Neural progenitor cell (in vitro differentiated cells): ENCODE data around the gene SPOCD1. TPM values are rescaled to one million over a fixed set of nuclear protein-coding genes. Genes with fewer than 3 reads are reported as not detected.
A peak's percentile ranks its signal among the peaks of the same experiment; 100 is the strongest.

Source experiments
- DNase-seq: peaks from one replicate; pipeline ENCODE4 v3.0.0-alpha.2; 2016; ENCODE audit warnings: low spot score
- H2AFZ ChIP-seq: fragments of 200-600 bp; sonication (generic); replicated peaks from 2 replicates; pipeline ENCODE4 v1.6.1; 2016; ENCODE audit warnings: antibody characterized with exemption
- H3F3A ChIP-seq: fragments of 200-600 bp; sonication (generic); 2 replicates; pipeline ENCODE4 v1.6.1; 2016; ENCODE audit warnings: antibody characterized with exemption, low read depth
- H3K27ac ChIP-seq: fragments of 200-600 bp; sonication (generic); 2 replicates; pipeline ENCODE4 v1.5.1; 2016; ENCODE audit warnings: mild to moderate bottlenecking
- H3K27me3 ChIP-seq: fragments of 200-600 bp; sonication (generic); 2 replicates; pipeline ENCODE4 v1.6.1; 2016; ENCODE audit warnings: mild to moderate bottlenecking, moderate library complexity
- H3K36me3 ChIP-seq: fragments of 200-600 bp; sonication (generic); 2 replicates; pipeline ENCODE4 v1.5.1; 2016
- H3K4me1 ChIP-seq: fragments of 200-600 bp; sonication (generic); 2 replicates; pipeline ENCODE4 v1.6.1; 2016; ENCODE audit warnings: mixed run types
- H3K4me2 ChIP-seq: fragments of 200-600 bp; sonication (generic); 2 replicates; pipeline ENCODE4 v1.6.1; 2016
- H3K4me3 ChIP-seq: fragments of 200-600 bp; sonication (generic); 2 replicates; pipeline ENCODE4 v1.5.1; 2016
- H3K79me2 ChIP-seq: fragments of 200-600 bp; sonication (generic); 2 replicates; pipeline ENCODE4 v1.6.1; 2016; ENCODE audit warnings: low read depth
- H3K9ac ChIP-seq: fragments of 200-600 bp; sonication (generic); 2 replicates; pipeline ENCODE4 v1.6.1; 2016
- H3K9me3 ChIP-seq: fragments of 200-600 bp; sonication (generic); 2 replicates; pipeline ENCODE4 v1.5.1; 2016; ENCODE audit warnings: low read depth
- H4K20me1 ChIP-seq: fragments of 200-600 bp; sonication (generic); 2 replicates; pipeline ENCODE4 v1.6.1; 2016; ENCODE audit warnings: low read depth
- H3K27ac Mint-ChIP-seq: 3 replicates; pipeline ENCODE4 v1.8.0; 2021; ENCODE audit warnings: mixed read lengths
- H3K27me3 Mint-ChIP-seq: 2 replicates; pipeline ENCODE4 v1.8.0; 2022; ENCODE audit warnings: low read depth, mild to moderate bottlenecking, inconsistent platforms, moderate library complexity, mixed read lengths; ENCODE audit not compliant: insufficient read depth
- H3K36me3 Mint-ChIP-seq: 3 replicates; pipeline ENCODE4 v1.8.0; 2021; ENCODE audit warnings: mixed read lengths
- H3K4me1 Mint-ChIP-seq: 3 replicates; pipeline ENCODE4 v1.8.0; 2021; ENCODE audit warnings: mixed read lengths
- H3K4me3 Mint-ChIP-seq: 3 replicates; pipeline ENCODE4 v1.8.0; 2021; ENCODE audit warnings: mild to moderate bottlenecking, moderate library complexity, mixed read lengths
- H3K9me3 Mint-ChIP-seq: 3 replicates; pipeline ENCODE4 v1.8.0; 2020; ENCODE audit warnings: mixed read lengths
- CTCF ChIP-seq: fragments of 200-600 bp; sonication (generic); IDR thresholded peaks from 2 replicates; pipeline ENCODE4 v1.5.1; 2017; ENCODE audit warnings: antibody characterized with exemption, mild to moderate bottlenecking
- EZH2 ChIP-seq: fragments of 200-600 bp; sonication (generic); IDR thresholded peaks from 2 replicates; pipeline ENCODE4 v1.6.1; 2017; ENCODE audit warnings: antibody characterized with exemption, mild to moderate bottlenecking, moderate library complexity
- EZH2phosphoT487 ChIP-seq: fragments of 200-600 bp; sonication (generic); IDR thresholded peaks from 2 replicates; pipeline ENCODE4 v1.6.1; 2017; ENCODE audit warnings: antibody characterized with exemption
- total RNA-seq: library from RNA; depleted of rRNA; stranded (reverse); fragments of >200 nt; gene quantifications from 2 replicates; pipeline ENCODE4 v1.2.3, GENCODE V29; 2015; ENCODE audit warnings: low replicate concordance

SPOCD1 gene
- total RNA-seq, 1 donor from 2014 or later: 1.4 TPM

GRCh38 chr1:31811605-31812004 lies 4.2 kb downstream of the SPOCD1 start:
- no peak overlapping the region for H3K27ac ChIP-seq
- H3K4me3 ChIP-seq: no peak overlapping the region
- no peaks in the 10 kb centered on the region for H3K79me2 ChIP-seq
- no peaks in the 10 kb centered on the region for H4K20me1 ChIP-seq
- no peak overlapping the region for H3K27ac Mint-ChIP-seq
- H3K4me3 Mint-ChIP-seq: no peak overlapping the region
- no peak overlapping the region for H3K9ac ChIP-seq
- H3K4me2 ChIP-seq: no peak overlapping the region
- peaks cover 2% of the 10 kb centered on the region for H3K9me3 Mint-ChIP-seq
- DNase-seq: peak; percentile 92
- no peaks in the 10 kb centered on the region for H3K36me3 ChIP-seq
- H3K4me1 ChIP-seq: no peaks in the 10 kb centered on the region
- H3K9me3 ChIP-seq: no peaks in the 10 kb centered on the region
- TF ChIP-seq EZH2 (no peak), EZH2phosphoT487 (no peak), CTCF (no peak)
- H3K27me3 Mint-ChIP-seq: peaks cover 7% of the 10 kb centered on the region
- no peaks in the 10 kb centered on the region for H3K36me3 Mint-ChIP-seq
- H3K27me3 ChIP-seq: no peaks in the 10 kb centered on the region
- peaks cover 5% of the 10 kb centered on the region for H3F3A ChIP-seq
- no peak overlapping the region for H2AFZ ChIP-seq
- H3K4me1 Mint-ChIP-seq: peaks cover 19% of the 10 kb centered on the region

- Mint-ChIP-seq H3K9me3 (peaks cover 2% of the 10 kb centered on the region), H3K4me1 (peaks cover 14% of the 10 kb centered on the region), H3K4me3 (no peak overlapping the region), H3K27me3 (peaks cover 4% of the 10 kb centered on the region), H3K27ac (no peak overlapping the region), H3K36me3 (no peaks in the 10 kb centered on the region)
- DNase-seq: no peak
- TF ChIP-seq CTCF (no peak), EZH2phosphoT487 (no peak), EZH2 (no peak)
- H3K9ac ChIP-seq: no peak overlapping the region
- no peaks in the 10 kb centered on the region for H3K4me1 ChIP-seq
- H2AFZ ChIP-seq: no peak overlapping the region
- peaks cover 5% of the 10 kb centered on the region for H3F3A ChIP-seq
- H3K79me2 ChIP-seq: no peaks in the 10 kb centered on the region
- H3K27ac ChIP-seq: no peak overlapping the region
- no peaks in the 10 kb centered on the region for H3K9me3 ChIP-seq
- no peaks in the 10 kb centered on the region for H3K27me3 ChIP-seq
- H3K4me3 ChIP-seq: no peak overlapping the region
- no peaks in the 10 kb centered on the region for H4K20me1 ChIP-seq
- H3K4me2 ChIP-seq: no peak overlapping the region
- H3K36me3 ChIP-seq: no peaks in the 10 kb centered on the region
These were observed 6.1 kb downstream of the SPOCD1 start for GRCh38 chr1:31809698-31810097.

GRCh38 chr1:31807273-31808048 lies 8.4 kb downstream of the SPOCD1 start:
- peaks cover 14% of the 10 kb centered on the region for H3K4me1 Mint-ChIP-seq
- no peak overlapping the region for H3K27ac Mint-ChIP-seq
- H3K4me2 ChIP-seq: no peak overlapping the region
- peaks cover 2% of the 10 kb centered on the region for H3K9me3 Mint-ChIP-seq
- H3K27ac ChIP-seq: no peak overlapping the region
- H3K27me3 Mint-ChIP-seq: peaks cover 4% of the 10 kb centered on the region
- H3K4me1 ChIP-seq: no peaks in the 10 kb centered on the region
- no peak overlapping the region for H2AFZ ChIP-seq
- H4K20me1 ChIP-seq: no peaks in the 10 kb centered on the region
- H3K4me3 Mint-ChIP-seq: no peak overlapping the region
- no peak overlapping the region for H3K9ac ChIP-seq
- no peak for DNase-seq
- H3K27me3 ChIP-seq: no peaks in the 10 kb centered on the region
- H3K36me3 ChIP-seq: no peaks in the 10 kb centered on the region
- no peak for TF ChIP-seq EZH2phosphoT487
- H3K9me3 ChIP-seq: no peaks in the 10 kb centered on the region
- no peaks in the 10 kb centered on the region for H3K79me2 ChIP-seq
- no peak overlapping the region for H3K4me3 ChIP-seq
- H3K36me3 Mint-ChIP-seq: no peaks in the 10 kb centered on the region
- H3F3A ChIP-seq: peaks cover 5% of the 10 kb centered on the region

GRCh38 chr1:31805318-31805717 lies 10.5 kb downstream of the SPOCD1 start:
- H4K20me1 ChIP-seq: no peaks in the 10 kb centered on the region
- no peak overlapping the region for H3K4me2 ChIP-seq
- Mint-ChIP-seq H3K9me3 (peaks cover 2% of the 10 kb centered on the region), H3K4me1 (peaks cover 13% of the 10 kb centered on the region), H3K27ac (no peak overlapping the region), H3K27me3 (no peaks in the 10 kb centered on the region), H3K36me3 (no peaks in the 10 kb centered on the region), H3K4me3 (no peak overlapping the region)
- no peaks in the 10 kb centered on the region for H3K9me3 ChIP-seq
- H3F3A ChIP-seq: no peaks in the 10 kb centered on the region
- no peak for DNase-seq
- H3K4me3 ChIP-seq: no peak overlapping the region
- H3K79me2 ChIP-seq: no peaks in the 10 kb centered on the region
- no peak overlapping the region for H3K27ac ChIP-seq
- no peaks in the 10 kb centered on the region for H3K27me3 ChIP-seq
- no peak overlapping the region for H3K9ac ChIP-seq
- H2AFZ ChIP-seq: no peak overlapping the region
- H3K36me3 ChIP-seq: no peaks in the 10 kb centered on the region
- peaks cover 2% of the 10 kb centered on the region for H3K4me1 ChIP-seq
- no peak for TF ChIP-seq CTCF
- no peak for TF ChIP-seq EZH2
- TF ChIP-seq EZH2phosphoT487: no peak
